CD4-positive, alpha-beta T cell treated with Interleukin-12 subunit alpha and Interleukin-12 subunit beta, for 1 hour (primary cell): Measurements from ENCODE around the gene KATNB1.

Experiments used
- DNase-seq: peaks from one replicate; pipeline ENCODE4 v3.0.0-alpha.2; 2020

KATNB1 gene

DNA sequence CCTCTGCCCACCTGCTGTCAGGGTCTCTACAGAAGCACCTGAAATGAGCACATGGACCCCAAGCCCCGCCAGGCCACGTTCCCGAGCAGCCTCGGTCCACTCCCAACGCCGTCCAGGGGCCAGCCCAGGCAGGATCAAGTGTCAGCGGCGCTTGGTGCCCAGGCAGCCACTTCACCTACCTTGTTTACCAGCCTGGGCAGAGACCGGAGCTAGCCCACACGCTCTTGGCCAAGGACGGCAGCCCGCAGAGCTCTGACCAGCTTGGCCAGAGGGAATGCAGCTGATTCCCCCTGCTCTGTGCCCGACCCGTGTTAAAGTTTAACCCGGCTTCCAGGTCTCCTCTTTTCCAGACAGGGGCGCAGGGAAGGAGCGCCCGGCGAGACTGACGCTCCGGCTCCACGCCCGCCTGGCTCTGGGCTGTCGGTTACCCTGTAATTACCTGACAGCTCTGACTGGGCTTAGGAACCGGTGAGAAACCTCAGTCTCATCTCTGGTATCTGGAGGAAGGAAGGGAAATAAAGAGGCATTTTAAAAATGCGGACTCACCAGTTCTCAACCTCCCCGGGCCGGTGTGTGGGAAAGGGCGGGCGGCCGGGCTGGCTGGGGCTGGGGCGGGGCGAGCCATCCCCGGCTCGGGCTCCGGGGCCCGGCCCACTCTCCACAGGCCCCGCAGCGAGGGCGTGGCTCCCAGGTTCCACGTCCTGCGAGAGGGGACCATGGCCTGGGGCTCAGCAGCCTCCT, 62.1 kb downstream of the KATNB1 start:
- no peak for DNase-seq

GRCh38 chr16:57798267-57798810, 62.8 kb downstream of the KATNB1 start:
- no peak for DNase-seq

DNA sequence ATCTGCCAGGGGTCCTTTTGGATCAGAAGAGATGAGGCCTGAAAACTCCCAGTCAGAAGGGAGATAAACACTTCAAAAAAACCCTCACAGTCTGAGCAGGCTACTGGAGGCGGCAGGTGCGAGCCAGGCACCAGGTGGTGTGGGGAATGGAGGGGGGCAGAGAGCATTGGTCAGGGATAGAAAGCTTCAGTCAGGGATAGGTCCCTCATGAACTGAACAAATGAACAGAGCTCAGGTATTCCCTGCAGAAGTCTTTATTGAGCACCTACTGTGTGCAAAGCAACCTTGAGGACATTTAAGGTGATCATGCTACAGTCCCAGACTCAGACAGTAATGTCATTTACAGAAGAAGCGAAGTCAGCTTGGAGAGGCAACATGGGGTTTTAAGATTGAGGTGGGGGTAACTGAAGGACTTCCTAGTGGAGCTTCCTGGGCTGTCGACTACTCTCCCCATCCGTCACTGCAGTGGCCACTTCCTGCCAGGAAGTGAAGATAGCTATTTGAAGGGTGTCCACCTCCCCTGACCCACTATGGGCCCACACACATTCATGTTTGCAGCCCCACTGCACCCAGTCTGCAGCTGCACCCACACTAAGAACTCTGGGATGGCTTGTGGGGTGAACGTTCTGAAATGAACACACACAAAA, 63.5 kb downstream of the KATNB1 start:
- no peak for DNase-seq

- DNase-seq, result no peak
Observed at GRCh38 chr16:57799600-57800199, 64.1 kb downstream of the KATNB1 start.

- DNase-seq, result no peak
Observed at GRCh38 chr16:57800200-57801097, 64.9 kb downstream of the KATNB1 start.

GRCh38 chr16:57801098-57801808, 65.7 kb downstream of the KATNB1 start:
- DNase-seq, result no peak

DNA sequence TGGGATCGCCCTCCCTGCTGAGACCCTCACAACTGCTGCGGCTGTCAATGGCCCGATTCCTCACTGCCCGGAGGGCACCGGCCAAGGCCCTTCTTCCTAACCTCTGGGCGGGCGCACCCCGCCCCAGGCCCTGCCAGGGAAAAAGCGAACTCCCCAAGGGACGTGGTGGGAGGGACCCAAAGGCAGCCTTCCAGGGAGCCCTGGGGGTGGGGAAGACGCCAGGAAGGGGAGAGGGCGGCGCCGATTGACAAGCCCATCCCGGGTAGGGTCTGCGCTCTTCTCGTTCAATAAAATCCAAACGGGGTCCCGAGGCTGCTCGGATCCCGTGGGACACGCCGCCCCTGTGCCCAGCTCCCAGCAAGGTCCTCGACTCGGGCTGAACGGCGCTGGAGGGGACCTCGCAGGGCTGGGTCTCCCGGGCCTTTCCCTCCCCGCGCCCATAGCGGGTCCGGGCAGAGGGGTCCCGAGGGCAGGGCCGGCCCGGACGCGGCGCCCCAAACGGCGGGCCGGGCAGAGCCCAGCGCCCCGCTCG, 66.3 kb downstream of the KATNB1 start:
- no peak for DNase-seq

GRCh38 chr16:57802341-57803133, 67.0 kb downstream of the KATNB1 start, which contains the start of gene KIFC3:
TSS of gene KIFC3 (minus strand) at chr16:57802491. CDS start at chr16:57798243, 4,248 bp downstream.
- DNase-seq, result peak; percentile 77

DNA sequence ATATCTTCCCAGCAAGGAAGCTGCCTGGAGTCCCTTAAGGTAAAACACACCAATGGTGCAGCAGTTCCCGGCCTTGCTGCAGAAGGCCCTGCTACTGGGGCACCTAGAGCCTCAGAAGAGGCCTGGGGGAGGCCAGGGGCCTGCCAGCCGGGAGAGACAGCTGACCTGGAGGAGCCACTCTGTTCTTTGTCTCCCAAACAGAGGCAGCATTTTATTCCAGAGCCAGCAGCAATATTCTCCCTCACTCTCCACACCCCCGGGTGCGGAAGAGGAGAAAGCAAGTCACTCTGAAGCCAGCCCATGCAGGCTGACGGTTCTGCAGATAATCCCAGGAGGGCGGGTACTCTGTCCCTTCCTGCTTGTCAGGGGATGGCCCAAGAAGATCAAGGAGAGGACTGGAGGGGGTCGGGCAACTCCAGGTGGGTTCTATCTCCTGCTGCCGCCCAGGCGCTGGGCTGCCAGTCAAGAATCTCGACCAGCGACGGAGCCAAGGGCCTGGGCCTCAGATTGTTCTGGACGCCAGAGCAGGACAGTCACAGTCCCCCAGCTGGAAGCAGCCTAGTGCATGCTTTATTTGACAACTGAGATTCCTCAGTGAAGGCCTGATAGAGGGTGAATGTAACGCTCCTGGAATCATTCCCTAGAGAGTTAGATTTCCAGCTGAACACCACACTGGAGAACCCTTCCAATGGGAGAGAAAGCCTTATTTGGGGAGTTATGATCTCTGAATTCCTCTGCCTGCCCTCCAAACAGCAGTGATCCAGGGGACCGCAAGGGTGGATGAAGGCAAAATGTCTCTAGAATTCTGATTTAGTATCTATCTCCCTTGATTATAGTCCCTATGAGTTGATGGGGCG, 67.8 kb downstream of the KATNB1 start:
- no peak for DNase-seq

DNA sequence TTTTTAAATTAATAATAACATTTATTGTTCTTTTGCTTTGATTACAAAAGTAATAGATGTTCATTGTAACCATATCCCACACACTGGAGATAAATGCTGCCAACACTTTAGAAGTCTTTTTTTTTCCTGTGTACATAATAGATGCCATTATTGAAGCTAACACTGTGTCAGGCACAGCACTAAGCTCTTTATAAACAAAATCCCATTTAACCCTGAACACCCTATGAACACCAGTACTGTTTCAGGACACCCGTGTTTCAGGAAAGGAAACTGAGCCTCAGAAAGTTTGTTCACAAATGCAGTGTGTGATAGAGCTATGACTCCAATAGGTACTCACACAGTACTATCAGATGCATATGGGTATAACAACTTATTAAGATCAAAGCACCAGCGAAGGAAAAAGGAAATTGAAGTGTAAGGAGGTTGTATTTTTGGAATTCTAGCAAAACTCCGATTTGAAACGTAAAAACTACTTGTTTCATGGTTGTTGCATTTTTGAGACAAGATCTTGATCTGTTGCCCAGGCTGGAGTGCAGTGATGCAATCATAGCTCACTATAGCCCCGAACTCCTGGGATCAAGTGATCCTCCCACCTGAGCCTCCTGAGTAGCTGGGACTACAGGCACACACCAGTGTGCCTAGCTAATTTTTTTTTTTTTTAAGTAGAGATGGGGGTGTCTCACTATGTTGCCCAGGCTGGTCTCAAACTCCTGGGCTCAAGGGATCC, 68.7 kb downstream of the KATNB1 start:
- DNase-seq, result no peak

DNA sequence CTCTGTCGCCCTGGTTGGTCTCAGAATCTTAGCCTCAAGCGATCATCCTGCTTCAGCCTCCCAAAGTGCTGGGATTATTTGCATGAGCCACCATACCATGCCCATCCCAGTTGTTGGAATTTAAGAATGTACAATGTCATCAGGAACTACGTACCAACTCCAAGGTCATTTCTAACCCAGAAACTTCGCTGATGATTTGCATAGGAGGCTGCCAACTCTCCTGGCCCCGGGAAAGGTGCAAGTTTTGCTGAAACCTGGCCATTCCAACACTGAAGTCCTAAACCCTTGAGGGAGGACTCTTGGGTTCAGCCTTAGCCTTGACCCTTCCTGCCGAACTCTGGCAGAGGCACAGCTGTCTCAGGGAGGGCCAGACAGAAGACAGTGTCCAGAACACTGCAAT, 69.6 kb downstream of the KATNB1 start:
- DNase-seq, result no peak
